Lung (tissue), 12 donors: ENCODE measurements around the gene EXOC3L4. TPM values are rescaled to one million over a fixed set of nuclear protein-coding genes. Genes with fewer than 3 reads are reported as not detected.

Experiments used
- ATAC-seq: fragments of 200-7000 bp; cut with Tn5 transposase; one replicate; pipeline ENCODE4 v1.9.1; 2020; ENCODE audit warnings: moderate number of reproducible peaks; ENCODE audit not compliant: insufficient read depth, low FRiP score
- DNase-seq, 3 donors: peaks; one replicate each; pipeline ENCODE4 v3.0.0-alpha.2; 2013 to 2017
- H3K27ac ChIP-seq, 2 donors: one replicate each; pipeline ENCODE4 v1.5.1; 2013; ENCODE audit warnings: mild to moderate bottlenecking in 2 of 2, moderate library complexity in 2 of 2, control low read depth in 1 of 2, inconsistent platforms in 1 of 2, low read depth in 1 of 2, low read length in 1 of 2
- H3K27me3 ChIP-seq, 3 donors: one replicate each; pipeline ENCODE4 v1.5.1; 2013; ENCODE audit warnings: low read length in 2 of 3; ENCODE audit not compliant: control insufficient read depth in 3 of 3, insufficient read depth in 3 of 3
- H3K36me3 ChIP-seq, 4 donors: one replicate each; pipeline ENCODE4 v1.5.1; 2013; ENCODE audit warnings: low read length in 4 of 4, mild to moderate bottlenecking in 1 of 4, moderate library complexity in 1 of 4; ENCODE audit not compliant: control insufficient read depth in 4 of 4, insufficient read depth in 4 of 4
- H3K4me1 ChIP-seq, 5 donors: one replicate each; pipeline ENCODE4 v1.5.1; 2013; ENCODE audit warnings: low read length in 5 of 5, mild to moderate bottlenecking in 2 of 5, moderate library complexity in 1 of 5; ENCODE audit not compliant: control insufficient read depth in 5 of 5, insufficient read depth in 5 of 5
- H3K4me3 ChIP-seq: one replicate; pipeline ENCODE4 v1.5.1; 2013; ENCODE audit warnings: mild to moderate bottlenecking, control low read depth, moderate library complexity
- H3K9ac ChIP-seq, 2 donors: one replicate each; pipeline ENCODE4 v1.5.1; 2013; ENCODE audit warnings: low read length in 2 of 2, control low read depth in 1 of 2; ENCODE audit not compliant: insufficient read depth in 1 of 2
- H3K9me3 ChIP-seq, 4 donors: one replicate each; pipeline ENCODE4 v1.5.1; 2013; ENCODE audit warnings: low read length in 3 of 4, mild to moderate bottlenecking in 1 of 4, moderate library complexity in 1 of 4; ENCODE audit not compliant: control insufficient read depth in 4 of 4, insufficient read depth in 3 of 4
- CTCF ChIP-seq: IDR thresholded peaks from 2 replicates; pipeline ENCODE4 v1.5.1; 2012; ENCODE audit warnings: mild to moderate bottlenecking; ENCODE audit errors: control extremely low read depth, extremely low read depth
- WGBS, 2 donors: extraction: QIAGEN DNeasy Blood & Tissue Kit; methylation state at CpG; one replicate each; pipeline ENCODE4 v1.1.7; 2013; 5-methylcytosine and 5-hydroxymethylcytosine counted together
- polyA plus RNA-seq, 2 donors: library from polyadenylated mRNA; stranded (reverse); fragments of 200-250 nt; gene quantifications; one replicate each; pipeline ENCODE4 v1.2.1, GENCODE V29; 2013
- total RNA-seq, 2 donors: library from RNA; depleted of rRNA in 1 of 2; stranded (reverse); fragments of >200 nt in 1 of 2; gene quantifications; one replicate each; pipeline ENCODE4 v1.2.1, GENCODE V29; 2014 to 2021
- donor health status: control.
- donor health status: control.
- donor health status: Bipolar disorder and iron deficiency.
- donor health status: healthy.
- donor health status: DM: yes; HTN: yes; CAD: no.

EXOC3L4 gene
- total and polyA plus RNA-seq, 4 donors: 3.0 to 4.6 (median 3.8) TPM

GRCh38 chr14:103061482-103061976 is 33.0 kb upstream of the EXOC3L4 start:
- H3K4me3 ChIP-seq: no peak overlapping the region
- H3K27ac ChIP-seq: no peak overlapping the region
- peaks cover 0 to 17% (median 7%) of the 10 kb centered on the region in 5 donors for H3K4me1 ChIP-seq
- TF ChIP-seq CTCF: no peak
- WGBS, 2 donors: 83 to 84% methylated on average over 6 of the region's 6 CpGs
- no peaks in the 10 kb centered on the region for H3K27me3 ChIP-seq
- no peaks in the 10 kb centered on the region for H3K36me3 ChIP-seq
- peaks cover 0 to 1% (median 0%) of the 10 kb centered on the region in 4 donors for H3K9me3 ChIP-seq
- DNase-seq: no peak
- no peak for ATAC-seq
- no peak overlapping the region for H3K9ac ChIP-seq

- DNase-seq (no peak), ATAC-seq (no peak)
- H3K27me3 ChIP-seq: no peaks in the 10 kb centered on the region
- H3K9ac ChIP-seq: no peak overlapping the region
- no peaks in the 10 kb centered on the region for H3K9me3 ChIP-seq
- H3K27ac ChIP-seq: peak overlapping the region in 1 of 2 donors; percentile 28
- no peak for TF ChIP-seq CTCF
- H3K4me3 ChIP-seq: no peak overlapping the region
- 67 to 87% methylated on average over 4 of the region's 4 CpGs for WGBS, 2 donors
- no peaks in the 10 kb centered on the region for H3K36me3 ChIP-seq
- H3K4me1 ChIP-seq: peaks cover 0 to 5% (median 2%) of the 10 kb centered on the region in 5 donors
Measured at GRCh38 chr14:103064436-103064835, 30.1 kb upstream of the EXOC3L4 start.

- H3K9me3 ChIP-seq: no peaks in the 10 kb centered on the region
- H3K27ac ChIP-seq: peak overlapping the region in 1 of 2 donors; percentile 58
- H3K4me3 ChIP-seq: no peak overlapping the region
- WGBS, 2 donors: 82 to 87% methylated on average over 12 of the region's 12 CpGs
- no peaks in the 10 kb centered on the region for H3K27me3 ChIP-seq
- DNase-seq (no peak), ATAC-seq (no peak)
- H3K36me3 ChIP-seq: no peaks in the 10 kb centered on the region
- no peak overlapping the region for H3K9ac ChIP-seq
- TF ChIP-seq CTCF: no peak
- H3K4me1 ChIP-seq: peaks cover 0 to 5% (median 0%) of the 10 kb centered on the region in 5 donors
Measured at GRCh38 chr14:103064978-103065377, 29.5 kb upstream of the EXOC3L4 start.

GRCh38 chr14:103065861-103066260 is 28.7 kb upstream of the EXOC3L4 start:
- DNase-seq (no peak), ATAC-seq (no peak)
- no peaks in the 10 kb centered on the region for H3K9me3 ChIP-seq
- WGBS, 2 donors: 76 to 78% methylated on average over 7 of the region's 7 CpGs
- no peak overlapping the region for H3K9ac ChIP-seq
- no peak for TF ChIP-seq CTCF
- H3K27ac ChIP-seq: peak overlapping the region in 1 of 2 donors; percentile 58
- H3K4me3 ChIP-seq: no peak overlapping the region
- H3K4me1 ChIP-seq: peaks cover 0 to 5% (median 0%) of the 10 kb centered on the region in 5 donors
- H3K36me3 ChIP-seq: no peaks in the 10 kb centered on the region
- no peaks in the 10 kb centered on the region for H3K27me3 ChIP-seq
